ENCODE data around the gene STIM1.
A peak's percentile ranks its signal among the peaks of the same experiment; 100 is the strongest.
"Not testable (repeated sequence)": the region's sequence is repeated elsewhere in the genome, so short reads cannot be mapped to it uniquely, and the experiment has no call there.

STIM1 gene

GRCh38 chr11:3986301-3986700 is 130.8 kb downstream of the STIM1 start:
- no peak for ATAC-seq

- ATAC-seq, result no peak
Measured at GRCh38 chr11:3989276-3989920, 133.9 kb downstream of the STIM1 start.

- ATAC-seq, result peak; percentile 75 to 76
Measured at GRCh38 chr11:3989921-3990290, 134.4 kb downstream of the STIM1 start.

DNA sequence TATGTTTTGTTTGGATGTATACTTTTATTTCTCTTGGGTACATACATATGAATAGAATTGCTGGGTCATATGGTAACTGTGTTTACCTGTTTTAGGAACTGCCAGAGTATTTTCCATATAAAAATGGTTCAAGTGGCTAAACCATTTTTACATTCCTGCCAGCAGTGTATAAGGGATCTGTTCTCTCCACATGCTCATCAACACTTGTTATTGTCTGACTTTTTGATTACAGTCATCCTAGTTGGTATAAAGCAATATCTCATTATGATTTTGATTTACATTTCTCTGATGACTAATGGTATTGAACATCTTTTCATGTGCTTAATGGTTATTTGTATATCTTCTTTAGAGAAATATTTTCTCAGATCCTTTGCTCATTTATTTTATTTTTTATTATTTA is 134.9 kb downstream of the STIM1 start:
- ATAC-seq, result peak; percentile 39 to 46

DNA sequence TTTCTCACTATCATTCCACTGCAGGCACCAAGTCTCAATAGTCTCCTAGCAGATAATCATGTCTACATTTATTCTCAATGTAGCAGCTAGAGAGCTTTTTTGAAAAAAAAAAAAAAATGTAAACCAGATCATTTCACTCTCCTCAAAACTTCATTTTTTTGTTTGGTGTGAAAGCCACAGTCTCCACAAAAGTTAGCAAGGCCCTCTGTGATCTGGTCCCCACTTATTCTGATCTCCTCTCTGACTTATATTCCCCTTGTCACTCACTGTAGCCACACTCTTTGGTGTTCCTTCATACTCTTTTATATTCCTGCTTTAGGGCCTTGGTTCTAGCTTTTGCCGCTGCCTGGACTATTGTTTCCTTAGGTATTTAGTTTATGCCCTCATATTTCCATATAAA is 137.5 kb downstream of the STIM1 start:
- ATAC-seq, result no peak

DNA sequence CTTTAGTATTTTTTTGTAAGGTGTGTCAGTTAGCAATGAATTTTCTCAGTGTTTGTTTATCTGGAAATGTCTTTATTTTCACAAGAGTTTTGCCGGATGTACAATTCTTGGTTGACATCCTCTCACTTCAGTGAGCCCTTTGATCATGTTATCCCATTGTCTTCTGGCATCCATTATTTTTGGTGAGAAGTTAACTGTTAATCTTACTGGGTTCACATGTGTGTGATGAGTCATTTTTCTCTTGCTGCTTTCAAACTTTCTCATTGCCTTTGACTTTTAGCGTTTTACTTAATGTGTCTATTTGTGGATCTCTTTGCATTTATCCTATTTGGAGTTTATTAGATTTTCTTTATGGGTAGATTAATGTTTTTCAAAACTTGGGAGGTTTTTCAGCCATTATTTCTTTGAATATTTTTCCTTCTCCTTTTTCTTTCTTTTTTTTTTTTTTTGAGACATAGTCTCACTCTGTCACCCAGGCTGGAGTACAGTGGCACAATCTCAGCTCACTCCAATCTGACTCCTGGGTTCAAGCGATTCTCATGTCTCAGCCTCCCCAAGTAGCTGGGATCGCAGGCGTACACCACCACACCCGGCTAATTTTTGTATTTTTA is 138.7 kb downstream of the STIM1 start:
- no peak for ATAC-seq

GRCh38 chr11:3995307-3995706 is 139.8 kb downstream of the STIM1 start:
- ATAC-seq, result no peak

- ATAC-seq, result no peak
Measured at GRCh38 chr11:3995949-3996554, 140.6 kb downstream of the STIM1 start.

GRCh38 chr11:3996651-3997050 is 141.2 kb downstream of the STIM1 start:
- ATAC-seq, result no peak

DNA sequence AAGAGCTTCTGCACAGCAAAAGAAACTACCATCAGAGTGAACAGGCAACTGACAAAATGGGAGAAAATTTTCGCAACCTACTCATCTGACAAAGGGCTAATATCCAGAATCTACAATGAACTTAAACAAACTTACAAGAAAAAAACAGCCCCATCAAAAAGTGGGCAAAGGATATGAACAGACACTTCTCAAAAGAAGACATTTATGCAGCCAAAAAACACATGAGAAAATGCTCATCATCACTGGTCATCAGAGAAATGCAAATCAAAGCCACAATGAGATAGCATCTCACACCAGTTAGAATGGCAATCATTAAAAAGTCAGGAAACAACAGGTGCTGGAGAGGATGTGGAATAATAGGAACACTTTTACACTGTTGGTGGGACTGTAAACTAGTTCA is 149.3 kb downstream of the STIM1 start:
- not testable (repeated sequence) for ATAC-seq

DNA sequence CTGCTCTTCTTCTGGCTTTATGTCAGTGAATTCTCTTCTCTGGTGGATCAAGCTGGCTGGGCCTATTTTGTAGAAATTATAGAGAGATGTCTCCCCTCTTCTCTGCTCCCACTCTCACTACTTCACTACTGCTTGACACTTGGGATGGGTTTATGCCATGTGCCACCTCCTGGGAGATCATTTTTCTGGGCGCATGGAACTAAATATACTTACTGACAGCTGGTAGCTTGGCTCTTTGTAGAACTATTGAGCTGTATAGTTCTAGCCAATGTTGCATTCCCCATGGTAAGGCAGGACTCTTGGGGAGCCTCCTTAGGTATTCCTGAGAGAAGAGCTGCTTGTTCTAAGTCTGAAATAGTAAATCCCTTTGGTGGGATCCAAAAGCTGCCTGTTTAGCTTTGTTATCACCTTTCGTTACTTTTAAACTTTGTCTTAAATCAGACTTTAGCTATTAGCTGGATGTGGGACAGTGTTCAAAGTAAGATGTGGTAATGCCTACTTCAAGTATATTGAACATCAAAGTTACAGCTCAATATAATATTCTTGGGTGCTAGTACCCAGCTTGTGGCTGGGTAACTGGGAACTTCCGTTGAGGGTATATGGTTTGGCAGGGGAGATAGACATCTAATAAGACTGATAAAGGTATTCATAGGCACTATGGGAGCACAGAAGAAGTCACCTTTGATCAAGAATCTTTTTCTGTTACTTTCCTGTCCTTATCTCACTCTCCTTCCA is 151.6 kb downstream of the STIM1 start:
- no peak for ATAC-seq

DNA sequence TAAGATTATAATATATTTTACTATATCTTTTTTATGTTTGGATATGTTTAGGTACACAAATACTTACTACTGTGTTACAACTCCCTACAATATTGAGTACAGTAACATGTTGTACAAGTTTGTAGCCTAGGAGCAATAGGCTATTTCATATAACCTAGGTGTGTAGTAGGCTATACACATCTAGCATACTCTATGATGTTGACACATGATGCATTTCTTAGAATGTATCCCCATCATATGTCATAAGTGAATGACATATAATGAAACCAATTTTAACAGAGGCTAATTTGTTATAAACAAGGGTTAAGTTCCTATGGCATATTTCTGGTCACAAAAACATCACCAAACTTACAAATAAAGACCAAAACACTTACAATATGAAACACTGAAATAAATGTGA is 152.7 kb downstream of the STIM1 start:
- ATAC-seq, result peak in 1 of 2 donors; percentile 53

DNA sequence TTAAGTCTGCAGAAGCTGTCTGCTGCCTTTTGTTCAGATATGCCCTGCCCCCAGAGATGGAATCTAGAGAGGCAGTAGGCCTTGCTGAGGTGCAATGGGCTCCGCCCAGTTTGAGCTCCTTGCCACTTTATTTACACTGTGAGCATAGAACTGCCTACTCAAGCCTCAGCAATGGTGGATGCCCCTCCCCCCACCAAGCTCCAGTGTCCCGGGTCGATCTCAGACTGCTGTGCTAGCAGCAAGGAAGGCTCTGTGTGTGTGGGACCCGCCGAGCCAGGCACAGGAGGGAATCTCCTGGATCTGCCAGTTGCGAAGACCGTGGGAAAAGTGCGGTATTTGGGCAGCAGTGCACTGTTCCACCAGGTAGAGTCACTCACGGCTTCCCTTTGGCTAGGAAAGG is 161.1 kb downstream of the STIM1 start:
- not testable (repeated sequence) for ATAC-seq

DNA sequence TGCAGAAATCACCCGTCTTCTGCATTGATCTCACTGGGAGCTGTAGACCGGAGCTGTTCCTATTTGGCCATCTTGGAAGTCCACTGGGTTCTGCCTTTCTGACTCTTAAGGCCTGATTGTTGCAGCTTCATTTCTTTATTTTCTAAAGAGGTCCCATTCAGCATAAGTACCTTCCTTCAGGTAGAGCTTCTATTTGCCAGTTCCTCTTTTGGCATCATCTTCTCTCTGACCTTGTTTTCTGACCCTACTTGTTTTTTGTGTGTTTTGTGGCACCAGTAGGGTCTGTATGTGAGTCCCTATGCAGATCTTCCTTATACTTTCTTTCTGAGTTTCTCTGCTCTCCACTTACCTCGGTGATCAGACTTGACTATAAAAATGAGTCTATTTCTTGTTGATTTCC is 161.7 kb downstream of the STIM1 start:
- no peak for ATAC-seq

- no peak for ATAC-seq
Measured at GRCh38 chr11:4018641-4019040, 163.2 kb downstream of the STIM1 start.

DNA sequence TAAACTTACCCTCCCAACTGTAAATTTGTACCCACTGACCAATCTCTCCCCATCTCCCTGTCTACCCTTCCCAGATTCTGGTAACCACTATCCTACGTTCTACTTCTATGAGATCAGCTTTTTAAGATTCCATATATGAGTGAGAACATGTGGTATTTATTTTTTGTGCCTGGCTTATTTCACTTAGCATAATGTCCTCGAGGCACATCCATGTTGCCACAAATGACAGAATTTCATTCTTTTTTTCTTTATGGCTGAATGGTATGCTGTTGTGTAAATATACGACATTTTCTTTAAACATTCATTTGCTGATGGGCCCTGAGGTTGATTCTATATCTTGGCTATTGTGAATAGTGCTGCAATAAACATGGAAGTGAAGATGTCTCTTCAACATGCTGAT is 164.4 kb downstream of the STIM1 start:
- no peak for ATAC-seq

DNA sequence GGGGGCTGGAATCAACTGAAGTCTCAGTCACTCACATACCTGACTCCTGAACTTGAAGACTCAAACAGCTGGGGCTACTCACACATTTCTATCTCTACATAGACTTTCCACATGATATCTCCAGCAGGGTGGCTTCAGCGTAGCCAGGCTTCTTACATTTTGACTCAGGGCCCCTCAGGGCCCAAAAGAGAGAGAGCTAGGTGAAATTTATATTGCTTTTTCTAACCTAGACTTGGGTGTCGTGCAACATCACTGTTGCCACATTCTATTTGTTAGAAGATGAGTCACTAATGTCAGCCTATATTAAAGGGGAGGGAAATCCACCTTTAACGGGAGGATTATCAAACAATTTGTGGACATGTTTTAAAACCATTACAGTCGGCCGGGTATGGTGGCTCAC is 167.2 kb downstream of the STIM1 start:
- no peak for ATAC-seq

DNA sequence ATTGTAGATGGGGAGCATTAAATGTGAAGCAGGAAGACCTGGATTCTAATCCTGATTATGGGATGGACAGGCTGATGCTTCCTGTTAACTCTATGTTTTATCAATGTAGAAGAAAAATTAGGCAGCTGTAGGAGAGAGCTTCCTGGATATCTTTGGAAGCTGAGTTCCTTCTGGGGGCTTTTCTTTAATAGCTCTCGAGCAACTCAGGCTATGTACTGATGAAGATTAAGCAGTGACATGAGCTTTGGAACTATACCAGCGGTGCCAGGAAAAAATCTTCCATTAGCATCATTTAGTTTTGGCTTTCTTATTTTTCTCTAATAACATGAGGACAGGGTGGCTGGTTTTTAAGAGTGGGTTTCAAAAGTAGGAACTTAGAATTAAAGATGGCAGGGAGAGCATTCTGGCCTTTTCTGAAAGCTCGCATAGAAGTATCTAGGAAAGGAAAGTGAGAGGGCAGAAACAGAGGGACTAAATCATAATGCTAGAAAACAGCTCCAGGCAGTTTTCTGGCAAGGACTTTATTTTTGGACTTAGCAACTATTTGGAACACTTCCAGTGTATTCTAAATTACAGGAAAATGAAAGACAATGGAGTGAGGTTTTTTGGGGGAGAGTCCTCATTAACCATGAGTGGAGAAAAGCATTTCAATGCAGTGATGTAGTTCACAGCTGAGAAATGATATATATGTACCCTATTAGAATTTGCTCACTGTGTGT is 169.9 kb downstream of the STIM1 start:
- no peak for ATAC-seq

GRCh38 chr11:4025967-4026324 is 170.5 kb downstream of the STIM1 start:
- no peak for ATAC-seq

- ATAC-seq, result no peak
Measured at GRCh38 chr11:4026389-4026788, 170.9 kb downstream of the STIM1 start.

DNA sequence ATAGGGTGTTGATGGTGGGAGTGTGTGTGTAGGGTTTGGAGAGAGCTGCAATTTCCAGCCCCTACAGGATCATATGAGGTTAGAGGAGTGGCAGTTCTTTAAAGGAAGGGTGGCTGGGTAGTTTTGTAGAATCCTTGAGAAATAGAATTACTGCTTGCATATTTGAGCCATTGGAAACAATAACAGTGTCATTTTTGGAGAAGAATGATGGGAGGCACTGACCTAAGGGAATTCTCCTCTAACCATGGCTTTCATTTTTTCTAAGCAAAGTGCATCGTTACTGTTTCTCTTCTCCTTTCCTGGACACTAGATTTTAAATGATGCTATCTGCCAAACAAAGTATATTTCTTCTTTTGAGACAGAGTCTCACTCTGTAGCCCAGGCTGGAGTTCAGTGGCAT is 172.3 kb downstream of the STIM1 start:
- ATAC-seq, result no peak

DNA sequence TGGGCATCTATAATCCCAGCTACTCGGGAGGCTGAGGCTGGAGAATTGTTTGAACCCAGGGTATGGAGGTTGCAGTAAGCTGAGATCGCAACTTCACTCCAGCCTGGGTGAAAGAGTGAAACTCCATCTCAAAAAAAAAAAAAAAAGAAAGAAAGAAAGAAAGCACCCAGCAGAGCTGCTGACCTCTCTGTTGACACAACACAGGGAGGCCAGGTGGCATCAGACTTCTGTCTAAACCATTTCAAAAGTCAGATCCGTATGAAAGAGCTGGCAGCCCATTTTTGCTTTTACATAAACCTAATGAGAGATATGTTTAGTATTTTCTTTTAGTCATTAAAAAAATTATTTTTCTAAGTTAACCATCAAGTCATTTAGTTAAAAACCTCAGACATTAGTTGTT is 174.7 kb downstream of the STIM1 start:
- ATAC-seq, result no peak

GRCh38 chr11:4032097-4032496 is 176.6 kb downstream of the STIM1 start:
- no peak for ATAC-seq
